Measurements from ENCODE around the gene ENTPD7.
"Not testable (repeated sequence)": the region's sequence is repeated elsewhere in the genome, so short reads cannot be mapped to it uniquely, and the experiment has no call there.

Gene ENTPD7

DNA sequence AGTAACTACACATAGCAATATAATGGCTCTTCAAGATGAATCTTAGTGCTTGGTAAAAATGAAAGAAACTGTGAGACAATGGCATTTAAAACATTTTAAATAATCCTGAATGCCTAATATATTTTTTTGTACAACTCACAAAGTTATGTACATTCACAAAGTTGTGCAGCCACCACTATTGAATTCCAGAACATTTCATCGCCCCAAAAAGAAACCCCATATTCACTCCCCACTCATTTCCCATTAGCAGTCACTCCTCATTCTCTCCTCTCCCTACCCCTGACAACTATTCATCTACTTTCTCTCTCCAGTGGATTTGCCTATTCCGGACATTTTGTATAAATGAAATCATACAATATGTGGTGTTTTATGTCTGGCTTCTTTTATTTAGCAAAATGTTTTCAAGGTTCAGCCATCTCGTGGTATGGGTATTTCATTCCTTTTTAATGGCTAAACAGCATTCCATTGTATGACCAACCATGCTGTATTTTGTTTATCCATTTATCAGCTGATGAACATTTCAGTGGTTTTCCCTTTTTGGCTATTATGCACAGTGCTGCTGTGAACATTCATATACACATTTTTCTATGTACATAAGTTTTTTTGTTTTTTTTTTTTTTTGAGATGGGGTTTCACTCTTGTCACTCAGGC lies 34.7 kb downstream of the ENTPD7 start:
- DNase-seq = no peak

DNA sequence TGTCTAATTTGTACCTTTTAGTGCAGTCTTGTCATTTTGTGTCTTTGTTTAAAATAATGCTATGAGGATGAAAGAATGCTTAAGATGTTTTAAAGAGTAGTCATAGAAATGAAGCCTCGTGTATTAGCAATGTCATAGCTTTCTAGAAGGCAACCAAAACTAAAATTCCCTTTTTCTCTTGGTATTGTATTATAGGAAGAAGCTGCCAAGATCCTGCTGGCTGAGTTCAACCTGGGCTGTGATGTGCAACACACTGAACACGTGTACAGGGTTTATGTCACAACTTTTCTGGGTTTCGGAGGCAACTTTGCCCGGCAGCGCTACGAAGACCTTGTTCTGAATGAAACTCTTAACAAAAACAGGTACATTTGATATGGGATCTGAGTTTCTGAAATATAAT lies 36.5 kb downstream of the ENTPD7 start:
- DNase-seq = no peak

DNA sequence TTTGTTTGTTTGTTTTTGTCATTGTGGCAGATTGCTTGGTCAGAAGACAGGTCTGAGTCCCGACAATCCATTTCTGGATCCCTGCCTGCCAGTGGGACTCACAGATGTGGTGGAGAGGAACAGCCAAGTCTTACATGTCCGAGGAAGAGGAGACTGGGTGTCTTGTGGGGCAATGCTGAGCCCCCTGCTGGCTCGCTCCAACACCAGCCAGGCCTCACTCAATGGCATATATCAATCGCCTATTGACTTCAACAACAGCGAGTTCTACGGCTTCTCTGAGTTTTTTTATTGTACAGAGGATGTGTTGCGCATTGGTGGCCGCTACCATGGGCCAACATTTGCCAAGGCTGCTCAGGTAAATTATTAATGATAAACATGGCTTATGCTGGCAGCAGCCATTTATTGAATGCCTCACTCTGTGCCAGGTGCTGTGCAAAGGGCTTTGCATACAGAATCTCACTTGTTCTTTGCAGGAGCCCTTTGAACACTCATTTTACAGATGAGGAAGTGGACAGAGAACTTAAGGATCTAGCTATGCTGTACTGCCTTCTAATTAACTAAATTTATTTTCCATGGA lies 39.3 kb downstream of the ENTPD7 start:
- no peak for DNase-seq

DNA sequence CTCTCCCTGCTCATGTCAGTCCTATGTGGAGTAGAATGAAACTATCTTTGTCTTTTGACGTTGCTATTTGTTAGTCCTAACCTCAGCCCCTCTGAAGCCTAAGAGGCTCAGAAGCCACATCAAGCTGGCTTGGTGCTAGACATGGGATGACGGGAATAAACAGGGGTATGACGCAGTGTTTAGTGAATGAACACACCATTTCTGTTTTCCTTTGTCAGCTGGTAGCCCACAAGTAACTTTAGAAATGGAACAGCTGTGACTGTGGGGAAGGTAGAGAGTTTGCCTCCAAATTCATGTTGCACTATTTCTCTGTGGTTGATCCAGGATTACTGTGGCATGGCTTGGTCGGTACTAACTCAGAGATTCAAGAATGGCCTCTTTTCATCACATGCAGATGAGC lies 41.3 kb downstream of the ENTPD7 start:
- DNase-seq = no peak

DNA sequence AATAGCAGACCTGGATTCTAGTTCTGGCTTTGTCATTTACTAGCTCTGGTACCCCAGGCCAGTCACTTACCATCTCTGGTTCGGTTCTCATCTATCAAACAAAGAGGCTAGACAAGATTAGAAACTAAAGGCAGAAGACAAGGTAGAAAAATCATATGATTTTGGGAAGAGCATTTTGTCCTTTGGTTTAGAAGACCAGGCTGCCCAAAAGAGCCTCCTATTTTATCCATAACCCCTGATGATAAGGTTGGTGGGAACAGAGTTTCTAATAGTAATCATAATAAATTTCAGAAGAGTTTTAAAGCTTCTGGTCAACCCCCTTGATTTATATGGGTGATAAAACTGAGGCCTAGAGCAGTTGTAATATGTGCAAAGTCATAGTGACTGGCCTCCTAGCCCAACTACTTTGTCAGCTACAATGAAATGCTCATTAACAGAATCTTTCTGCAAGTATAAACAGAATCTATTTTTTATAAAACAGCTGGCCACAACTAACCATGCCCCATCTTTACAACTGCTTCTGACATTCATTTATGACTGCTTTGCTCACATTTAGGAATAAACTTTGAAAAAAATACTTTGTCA lies 49.2 kb downstream of the ENTPD7 start:
- DNase-seq = no peak

DNA sequence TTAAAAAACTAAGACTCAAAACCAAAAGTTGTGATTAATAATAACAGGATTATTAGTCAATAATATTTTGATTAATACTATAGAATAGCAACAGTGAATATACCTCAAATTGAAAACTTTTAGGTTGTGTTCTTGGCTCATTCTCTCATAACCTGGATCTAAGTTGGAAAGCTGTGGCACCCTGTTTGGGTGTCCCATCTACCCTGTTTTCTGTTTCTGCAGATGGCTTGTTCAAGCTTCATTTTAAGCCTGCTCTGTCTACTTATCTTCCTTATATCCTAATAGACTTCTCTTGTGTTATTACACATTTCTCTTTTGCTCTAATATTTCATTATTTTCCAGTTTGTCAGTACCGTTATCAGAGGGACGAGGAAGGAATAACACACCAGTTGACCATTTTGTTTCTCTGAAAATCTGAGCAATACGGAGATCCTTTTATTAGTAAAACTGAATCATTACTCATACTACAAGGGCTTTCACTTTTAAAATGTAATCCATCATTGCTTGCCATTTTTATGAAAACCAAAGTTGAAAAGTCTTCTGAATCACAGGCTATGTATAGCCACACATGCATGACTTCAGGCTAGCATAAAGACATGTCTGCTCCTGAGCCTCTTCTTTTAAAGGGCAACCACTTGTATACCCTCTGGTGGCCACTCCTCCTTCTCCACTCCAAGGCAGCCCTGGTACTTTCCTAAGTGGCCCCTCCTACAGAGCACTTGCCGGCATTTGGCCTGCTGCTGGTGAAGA lies 50.3 kb downstream of the ENTPD7 start:
- DNase-seq = no peak

DNA sequence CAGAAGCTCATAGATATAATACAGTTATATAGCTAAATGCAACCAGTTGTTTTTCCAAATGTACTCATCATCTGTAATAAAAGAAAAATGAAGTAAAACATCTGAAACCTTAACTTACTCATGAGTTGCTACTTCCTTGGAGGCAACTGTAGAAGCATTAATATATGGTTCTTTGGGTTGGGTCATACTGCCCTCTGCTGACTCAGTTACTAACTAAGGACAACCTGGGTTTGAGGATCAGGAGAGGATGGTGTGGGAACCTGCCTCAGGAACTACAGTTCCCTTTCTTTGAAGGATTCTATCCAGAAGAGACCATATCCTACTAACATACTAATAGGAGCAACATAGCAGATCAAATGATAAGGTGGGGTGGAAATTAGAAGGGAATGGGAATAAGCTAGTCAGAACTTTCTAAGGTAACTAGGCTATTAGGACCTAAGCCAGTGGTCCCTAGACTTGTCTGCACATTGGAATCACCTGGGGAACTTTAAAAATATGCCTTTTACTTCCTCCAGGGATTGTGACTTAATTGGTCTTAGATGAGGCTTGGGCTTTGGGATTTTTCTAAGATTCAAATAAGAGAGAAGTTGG lies 51.9 kb downstream of the ENTPD7 start:
- DNase-seq = peak; percentile 34

DNA sequence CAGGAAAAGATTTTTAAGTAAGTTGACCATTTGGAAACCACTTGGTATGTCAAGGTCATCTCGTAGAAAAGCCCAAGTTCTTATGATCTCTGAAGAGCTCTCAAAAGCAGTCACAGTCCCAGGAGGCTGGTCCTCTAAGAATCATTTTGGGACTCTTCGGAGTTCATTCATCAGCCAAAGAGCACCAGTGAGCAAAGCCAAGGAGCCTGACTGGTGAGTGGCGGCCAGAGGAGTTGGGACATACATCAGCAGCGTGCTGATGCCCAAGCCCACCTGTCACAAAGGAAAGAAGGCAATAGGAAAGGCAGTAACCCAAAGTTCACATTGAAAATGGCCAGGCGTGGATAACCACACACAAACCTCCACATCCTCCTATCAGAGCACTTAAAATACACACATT lies 55.1 kb downstream of the ENTPD7 start:
- DNase-seq = no peak

DNA sequence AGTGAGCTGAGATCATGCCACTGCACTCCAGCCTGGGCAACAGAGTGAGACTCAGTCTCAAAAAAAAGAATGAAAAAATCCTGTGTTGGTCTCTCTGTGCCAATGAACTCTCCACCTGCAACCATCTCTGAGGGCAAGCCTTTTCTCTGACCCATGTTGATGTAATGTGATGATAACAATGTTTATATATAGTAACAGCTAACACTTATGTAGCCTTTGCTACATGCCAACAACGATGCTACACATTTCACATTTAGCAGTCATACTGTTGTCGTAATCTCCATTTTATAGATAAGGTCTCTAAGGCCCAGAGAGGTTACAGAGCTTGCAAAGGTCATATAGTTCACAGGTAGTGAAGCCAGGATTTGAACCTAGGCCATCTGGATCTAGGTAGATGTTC lies 61.1 kb downstream of the ENTPD7 start:
- no peak for DNase-seq

DNA sequence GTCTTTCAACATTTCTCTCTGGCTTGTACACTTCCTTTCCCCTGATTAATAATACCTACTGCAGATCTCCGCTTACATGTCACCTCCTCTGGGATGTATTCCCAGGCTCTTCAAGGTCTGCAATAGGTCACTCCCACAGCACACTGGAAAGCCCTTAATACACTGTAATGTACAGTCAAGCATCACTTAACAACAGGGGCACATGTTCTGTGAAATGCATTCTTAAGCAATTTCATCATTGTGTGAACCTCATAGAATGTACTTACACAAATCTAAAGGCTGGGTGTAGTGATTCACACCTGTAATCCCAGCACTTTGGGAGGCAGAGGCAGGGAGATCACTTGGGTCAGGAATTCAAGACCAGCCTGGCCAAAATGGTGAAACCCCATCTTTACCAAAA lies 70.7 kb downstream of the ENTPD7 start:
- DNase-seq = no peak

DNA sequence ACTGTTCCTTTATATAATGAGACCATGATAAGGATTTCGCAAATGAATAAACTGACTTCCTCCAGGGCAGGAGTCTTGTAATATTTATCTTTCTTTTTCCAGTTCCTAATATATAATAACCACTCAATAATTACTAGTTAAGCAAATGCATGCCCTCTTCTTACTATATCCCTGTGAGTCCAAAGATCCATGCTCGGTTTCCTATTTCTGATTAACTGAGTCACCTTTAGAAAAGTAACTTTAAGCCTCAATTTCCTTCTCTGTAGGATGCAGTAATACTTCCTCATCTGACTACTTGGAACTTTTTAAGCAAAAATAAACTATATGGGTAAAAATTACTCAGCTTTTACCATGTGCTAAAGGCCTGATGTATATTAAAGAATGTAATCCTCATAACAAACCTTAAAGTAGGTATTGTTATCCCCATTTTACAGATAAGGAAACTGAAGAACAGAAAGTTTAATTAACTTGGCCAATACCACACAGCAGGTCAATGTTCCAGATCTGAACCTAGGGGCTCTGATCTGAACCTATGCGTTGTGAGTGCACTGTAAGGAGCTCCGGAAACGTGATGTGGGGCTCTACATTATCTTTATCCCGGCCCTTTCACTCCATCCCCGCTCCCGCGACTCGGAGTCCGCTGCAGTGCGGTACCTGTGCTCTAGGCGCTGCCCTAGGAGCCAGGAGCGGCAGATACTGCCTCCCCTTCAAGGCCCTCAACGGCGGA lies 72.2 kb downstream of the ENTPD7 start:
- DNase-seq = no peak

DNA sequence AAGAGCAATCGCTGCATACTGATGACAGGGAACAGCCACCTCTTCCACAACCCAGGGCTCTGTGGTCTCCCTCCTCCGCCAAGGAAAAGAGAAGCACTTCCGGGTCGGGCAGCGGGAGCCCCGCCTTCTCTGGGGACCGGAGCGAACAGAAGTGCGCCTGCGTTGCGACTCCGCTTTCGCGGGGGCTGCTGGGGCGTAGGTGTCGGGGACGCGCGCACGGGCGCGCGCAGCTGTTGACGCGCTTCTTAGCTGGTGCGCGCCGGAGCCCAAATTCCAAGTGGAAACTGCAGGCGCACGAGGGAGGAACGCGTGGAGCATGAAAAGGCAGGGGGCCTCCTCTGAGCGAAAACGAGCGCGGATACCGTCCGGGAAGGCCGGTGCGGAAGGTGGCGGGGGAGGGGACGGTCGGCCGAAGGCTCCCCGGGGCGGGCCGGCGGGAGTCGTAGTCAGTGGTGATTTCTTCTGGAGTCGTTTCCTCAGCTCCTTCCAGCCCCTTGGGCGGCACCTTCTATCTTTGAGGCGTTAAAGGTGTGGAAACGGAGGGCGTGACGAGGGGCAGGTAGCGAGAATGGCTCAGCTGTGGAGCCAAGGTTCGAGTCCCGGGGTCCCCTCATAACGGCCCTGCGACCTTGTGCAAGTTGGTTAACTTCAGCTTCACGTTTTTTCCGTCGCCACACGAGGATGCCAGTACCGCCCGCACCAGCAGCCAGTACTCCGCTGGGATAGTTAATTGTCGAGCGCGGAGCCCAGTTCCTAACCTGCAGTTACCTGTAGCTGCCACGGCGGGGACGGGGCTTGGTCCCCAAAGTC lies 72.9 kb downstream of the ENTPD7 start, which contains the start of the genes COX15 and CUTC:
COX15 (minus strand) TSS at position 95 of the 810 bp plus-strand sequence; CDS start at position 17, 78 bp downstream.
CUTC (plus strand) TSS at position 202 of the 810 bp plus-strand sequence; CDS start at position 317, 115 bp downstream.
- peak; percentile 96 for DNase-seq

DNA sequence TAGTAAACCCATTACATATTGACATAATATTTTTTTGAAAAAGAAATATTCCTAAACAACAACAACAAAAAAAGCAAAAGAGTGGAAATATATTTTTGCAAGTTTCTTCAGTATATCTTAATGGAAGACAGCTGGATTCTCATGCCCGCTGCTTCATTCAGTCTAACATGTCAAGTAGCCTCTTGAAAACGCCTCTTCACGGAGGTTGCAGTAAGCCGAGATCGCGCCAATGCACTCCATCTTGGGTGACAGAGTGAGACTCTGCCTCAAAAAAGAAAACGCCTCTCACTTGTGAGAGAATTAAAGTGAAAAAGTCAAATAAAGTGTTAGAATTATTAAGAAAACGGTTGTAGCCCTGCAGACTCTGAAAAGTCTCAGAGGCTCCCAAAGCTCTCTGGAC lies 74.1 kb downstream of the ENTPD7 start:
- DNase-seq = no peak

DNA sequence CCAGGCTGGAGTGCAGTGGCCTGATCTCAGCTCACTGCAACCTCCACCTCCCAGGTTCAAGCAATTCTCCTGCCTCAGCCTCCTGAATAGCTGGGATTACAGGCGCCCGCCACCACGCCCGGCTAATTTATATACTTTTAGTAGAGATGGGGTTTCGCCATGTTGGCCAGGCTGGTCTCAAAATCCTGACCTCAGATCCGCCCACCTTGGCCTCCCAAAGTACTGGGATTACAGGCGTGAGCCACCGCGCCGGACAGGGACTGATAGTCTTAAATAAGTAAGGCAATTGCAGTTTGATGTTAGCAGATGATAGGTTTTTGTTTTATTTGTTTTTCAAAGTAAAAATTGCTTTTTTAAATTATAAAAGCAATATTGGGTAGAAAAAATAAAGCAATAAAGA lies 74.8 kb downstream of the ENTPD7 start:
- DNase-seq = not testable (repeated sequence)

DNA sequence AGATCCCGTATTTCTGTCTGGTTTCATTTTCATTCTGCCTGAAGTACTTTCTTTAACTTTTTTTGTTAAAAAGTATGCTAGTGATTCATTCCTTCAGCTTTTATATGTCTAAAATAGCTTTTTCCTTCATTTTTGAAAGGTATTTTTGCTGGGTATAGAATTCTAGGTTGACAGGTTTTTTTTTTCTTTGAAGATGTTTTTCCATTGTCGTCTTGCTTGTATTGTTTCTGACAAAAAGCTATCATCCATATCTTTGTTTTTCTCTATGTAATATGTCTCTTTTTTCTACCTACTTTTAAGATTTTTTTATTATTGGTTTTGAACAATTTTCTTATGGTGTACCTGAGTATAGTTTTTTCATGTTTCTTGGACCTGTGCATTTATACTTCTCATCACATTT lies 81.0 kb downstream of the ENTPD7 start:
- DNase-seq = no peak

DNA sequence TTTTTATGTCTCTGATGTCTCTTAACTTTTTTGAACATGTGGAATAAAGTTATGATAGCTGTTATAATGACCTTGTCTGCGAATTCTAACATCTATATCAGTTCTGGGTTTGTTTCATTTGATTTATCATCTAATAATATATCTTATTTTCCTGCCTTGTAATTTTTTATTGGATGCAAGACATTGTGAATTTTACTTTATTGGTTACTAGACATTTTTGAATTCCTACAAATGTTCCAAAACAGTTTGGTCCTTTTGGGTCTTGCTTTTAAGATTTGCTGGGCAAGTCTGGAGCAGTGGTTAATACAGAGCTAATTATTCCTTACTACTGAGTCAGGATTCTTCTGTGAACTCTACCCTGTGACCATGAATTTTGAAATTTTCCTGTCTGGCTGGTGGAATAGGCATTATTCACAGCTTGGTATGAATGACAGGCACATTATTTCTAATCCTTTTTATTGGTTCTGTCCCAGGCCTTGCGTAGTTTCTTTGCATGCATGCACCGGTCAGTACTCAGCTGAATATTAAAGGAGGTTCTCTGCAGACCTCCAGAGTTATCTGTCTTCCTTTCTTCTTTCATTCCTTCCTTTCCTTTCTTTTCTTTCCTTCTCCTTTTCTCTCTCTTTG lies 81.7 kb downstream of the ENTPD7 start:
- DNase-seq = no peak

DNA sequence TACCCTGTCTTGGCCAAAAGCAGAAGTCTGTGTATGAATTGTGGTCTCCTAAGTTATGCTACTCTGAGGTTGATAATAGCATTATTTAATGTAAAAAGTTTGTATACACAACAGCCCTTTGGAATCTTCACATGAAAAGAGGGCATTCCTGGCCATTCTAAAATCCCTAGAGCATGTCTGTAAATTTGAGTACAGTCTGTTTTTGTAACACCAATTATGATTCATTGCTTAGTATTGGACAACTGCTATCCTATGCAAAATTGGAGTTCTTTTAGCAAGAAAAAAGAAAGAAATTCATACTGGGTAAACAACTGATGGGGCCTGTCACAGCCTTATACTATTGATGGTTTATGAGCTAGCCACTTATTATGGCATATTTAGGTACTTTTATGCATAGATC lies 82.9 kb downstream of the ENTPD7 start:
- DNase-seq = no peak

DNA sequence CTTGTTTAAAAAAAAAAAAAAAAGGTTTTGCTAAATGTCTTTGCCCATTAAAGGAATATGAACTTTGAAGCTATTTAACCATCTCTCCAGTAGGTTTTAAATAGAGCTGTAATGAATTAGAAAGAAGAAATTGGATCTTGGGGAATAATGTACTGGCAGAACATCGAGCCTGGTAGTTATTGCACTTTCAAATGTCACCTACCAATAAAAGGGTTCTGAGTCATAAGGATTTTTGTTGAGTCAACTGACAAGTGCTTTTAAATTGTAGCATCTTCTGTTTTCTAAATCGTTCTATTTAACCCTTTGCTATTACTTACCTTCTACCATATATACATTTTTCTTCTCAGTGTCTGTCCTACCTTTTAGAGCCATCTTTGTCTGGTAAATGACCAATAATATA lies 83.4 kb downstream of the ENTPD7 start:
- no peak for DNase-seq

DNA sequence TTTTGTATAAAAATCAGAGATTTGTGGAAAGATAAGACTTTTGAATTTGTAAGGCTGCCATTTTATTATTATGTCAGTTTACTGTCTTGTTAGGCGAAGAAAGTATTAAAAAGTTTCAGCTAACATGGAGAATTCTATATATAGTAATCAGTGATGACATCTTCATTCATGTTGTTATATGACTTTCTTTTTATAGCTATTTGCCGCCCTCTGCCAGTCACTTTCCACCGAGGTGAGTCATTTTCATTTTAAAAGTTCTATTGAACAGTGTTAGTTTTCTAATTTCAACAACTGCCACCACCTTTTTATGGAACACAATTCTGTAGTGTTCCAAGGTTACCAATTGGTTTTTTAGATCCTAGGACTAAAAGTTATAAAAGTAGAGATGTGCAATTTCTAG lies 84.5 kb downstream of the ENTPD7 start:
- no peak for DNase-seq

DNA sequence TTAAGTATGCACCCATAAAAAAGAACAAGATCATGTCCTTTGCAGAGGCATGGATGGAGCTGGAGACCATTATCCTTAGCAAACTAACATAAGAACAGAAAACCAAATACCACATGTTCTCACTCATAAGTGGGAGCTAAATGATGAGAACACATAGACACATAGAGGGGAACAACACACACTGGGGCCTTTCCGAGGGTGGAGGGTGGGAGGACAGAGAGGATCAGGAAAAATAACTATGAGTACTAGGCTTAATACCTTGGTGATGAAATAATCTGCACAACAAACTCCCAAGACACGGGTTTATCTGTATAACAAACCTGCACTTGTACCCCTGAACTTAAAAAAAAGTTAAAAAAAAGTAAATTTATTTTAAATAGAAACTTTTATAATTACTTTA lies 86.9 kb downstream of the ENTPD7 start:
- not testable (repeated sequence) for DNase-seq

DNA sequence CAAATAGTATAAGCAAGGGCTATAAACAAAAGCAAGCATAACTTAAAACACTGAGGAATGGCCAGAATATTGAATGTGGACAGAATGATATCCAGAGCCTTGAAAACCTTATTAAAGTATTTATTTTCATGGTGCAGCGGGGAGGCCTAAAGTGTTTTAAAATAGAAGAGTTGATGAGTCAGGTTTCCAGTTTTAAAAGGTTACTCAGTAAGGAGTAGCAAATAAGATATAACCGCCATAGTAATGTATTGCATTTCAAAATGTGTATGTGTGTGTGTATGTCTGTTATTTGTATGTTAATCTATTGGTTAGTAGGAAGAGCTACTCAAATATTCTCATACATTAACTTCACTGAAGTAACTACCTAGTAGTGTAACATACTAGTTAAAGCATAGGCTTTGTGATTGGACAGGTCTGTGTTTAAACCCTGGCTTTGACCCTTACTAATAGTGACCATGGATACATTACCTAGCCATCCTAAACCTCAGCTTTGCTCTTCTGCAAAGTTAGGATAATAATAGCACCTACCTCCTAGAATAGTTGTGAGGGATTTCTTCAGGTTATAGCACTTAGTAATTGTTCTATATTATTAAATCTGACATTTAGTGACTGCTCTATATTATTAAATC lies 89.6 kb downstream of the ENTPD7 start:
- no peak for DNase-seq

Data from NCI-H69 (cell line).